ENCODE results near the gene EXOC2. TPM values are rescaled to one million over a fixed set of nuclear protein-coding genes. Genes with fewer than 3 reads are reported as not detected.

Gene EXOC2
- total RNA-seq, 2 experiments from 2014 or later = 22.5 to 24.8 TPM

- Histone ChIP-seq H3K4me3 (ENCODE audit: low read depth, low read length, poor library complexity, severe bottlenecking) (no peak overlapping the region), H3K36me3 (ENCODE audit: insufficient read depth, low read length) (peaks cover 7% of the 10 kb centered on the region), H3K9me3 (ENCODE audit: low read length) (no peaks in the 10 kb centered on the region), H3K27ac (ENCODE audit: low read depth, low read length, poor library complexity, severe bottlenecking) (no peak overlapping the region), H3K79me2 (ENCODE audit: insufficient read depth, low read depth, low read length) (no peaks in the 10 kb centered on the region), H3K9me2 (ENCODE audit: insufficient read depth, low read length) (no peaks in the 10 kb centered on the region), H3K4me1 (ENCODE audit: insufficient read depth, low read length, poor library complexity, severe bottlenecking) (no peaks in the 10 kb centered on the region), H2AFZ (ENCODE audit: low read length) (no peak overlapping the region), H4K20me1 (ENCODE audit: insufficient read depth, low read length) (no peaks in the 10 kb centered on the region), H3K4me2 (ENCODE audit: low read length) (no peak overlapping the region)
- TF ChIP-seq EZH2phosphoT487 (IDR thresholded peaks at IDR 0.05; ENCODE audit: borderline replicate concordance, low read depth, low read length) (no peak), CTCF (conservative IDR thresholded peaks at IDR 0.05; ENCODE audit: low read length) (0 out of 2 replicates have a peak, but pooled peaks have one; percentile 38)
- ChIA-PET CTCF (ENCODE audit: unreplicated experiment) (no interaction called here), POLR2A (no interaction called here)
- BruUV-seq (replicated peaks) = no TSS peak
- intact Hi-C loops (cut with micrococcal nuclease; ENCODE audit: unreplicated experiment) = no loop called here
- DNase-seq (ENCODE audit: low spot score) = no peak
Observed at GRCh38 chr6:617456-618100, 75.4 kb downstream of the EXOC2 start.

DNA sequence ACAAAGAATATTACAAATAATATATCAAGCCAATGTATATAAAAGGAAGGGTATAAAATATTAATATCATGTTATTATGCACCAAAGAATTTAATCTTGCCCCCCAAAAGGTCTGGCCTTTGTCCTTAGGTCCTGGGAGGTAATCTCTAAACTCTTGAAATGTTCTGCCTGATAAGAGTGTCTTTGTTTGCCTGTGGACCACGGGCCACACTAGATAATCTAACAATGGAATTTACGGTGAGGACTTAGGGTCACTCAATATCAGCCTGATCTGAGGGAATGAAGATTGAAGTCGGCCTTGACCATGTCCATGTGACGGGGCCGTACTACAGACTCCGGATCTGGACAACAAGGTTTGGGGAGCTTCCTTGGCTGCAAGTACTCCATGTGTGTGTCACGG lies 79.0 kb downstream of the EXOC2 start:
- Histone ChIP-seq H2AFZ (ENCODE audit: low read length) (no peak overlapping the region), H3K4me2 (ENCODE audit: low read length) (no peak overlapping the region), H3K9me3 (ENCODE audit: low read length) (no peaks in the 10 kb centered on the region), H3K4me3 (ENCODE audit: low read depth, low read length, poor library complexity, severe bottlenecking) (no peak overlapping the region), H3K9me2 (ENCODE audit: insufficient read depth, low read length) (no peaks in the 10 kb centered on the region), H3K27ac (ENCODE audit: low read depth, low read length, poor library complexity, severe bottlenecking) (no peak overlapping the region), H3K79me2 (ENCODE audit: insufficient read depth, low read depth, low read length) (no peaks in the 10 kb centered on the region), H4K20me1 (ENCODE audit: insufficient read depth, low read length) (no peaks in the 10 kb centered on the region), H3K36me3 (ENCODE audit: insufficient read depth, low read length) (peaks cover 7% of the 10 kb centered on the region), H3K4me1 (ENCODE audit: insufficient read depth, low read length, poor library complexity, severe bottlenecking) (no peaks in the 10 kb centered on the region)
- no TSS peak for BruUV-seq (replicated peaks)
- ChIA-PET POLR2A (interaction anchor here (0.6 kb wide), 1 partner anchor 121 kb away, joined by 3 read pairs; no protein-coding TSS in a partner anchor), CTCF (ENCODE audit: unreplicated experiment) (interaction anchor here (0.6 kb wide), 1 partner anchor 171 kb away, joined by 3 read pairs; no protein-coding TSS in a partner anchor)
- intact Hi-C loops (cut with micrococcal nuclease; ENCODE audit: unreplicated experiment) = no loop called here
- DNase-seq (ENCODE audit: low spot score) = no peak
- TF ChIP-seq CTCF (conservative IDR thresholded peaks at IDR 0.05; ENCODE audit: low read length) = no peak
- TF ChIP-seq EZH2phosphoT487 (IDR thresholded peaks at IDR 0.05; ENCODE audit: borderline replicate concordance, low read depth, low read length) = no peak

GRCh38 chr6:611928-612327 lies 81.0 kb downstream of the EXOC2 start:
- BruUV-seq (replicated peaks) = no TSS peak

More at GRCh38 chr6:611928-612327, 81.0 kb downstream of the EXOC2 start:
- Histone ChIP-seq H3K9me3 (ENCODE audit: low read length) (no peaks in the 10 kb centered on the region), H3K27ac (ENCODE audit: low read depth, low read length, poor library complexity, severe bottlenecking) (no peak overlapping the region), H3K4me1 (ENCODE audit: insufficient read depth, low read length, poor library complexity, severe bottlenecking) (no peaks in the 10 kb centered on the region), H3K4me2 (ENCODE audit: low read length) (no peak overlapping the region), H3K79me2 (ENCODE audit: insufficient read depth, low read depth, low read length) (no peaks in the 10 kb centered on the region), H3K9me2 (ENCODE audit: insufficient read depth, low read length) (no peaks in the 10 kb centered on the region), H2AFZ (ENCODE audit: low read length) (no peak overlapping the region), H3K36me3 (ENCODE audit: insufficient read depth, low read length) (peaks cover 7% of the 10 kb centered on the region), H3K4me3 (ENCODE audit: low read depth, low read length, poor library complexity, severe bottlenecking) (no peak overlapping the region), H4K20me1 (ENCODE audit: insufficient read depth, low read length) (no peaks in the 10 kb centered on the region)
- POLR2A ChIA-PET = no interaction called here
- TF ChIP-seq EZH2phosphoT487 (IDR thresholded peaks at IDR 0.05; ENCODE audit: borderline replicate concordance, low read depth, low read length) = no peak
- CTCF ChIA-PET (ENCODE audit: unreplicated experiment) = no interaction called here
- intact Hi-C loops (cut with micrococcal nuclease; ENCODE audit: unreplicated experiment) = no loop called here
- DNase-seq (ENCODE audit: low spot score) = no peak

Data from OCI-LY7 (cell line).